ENCODE results near the gene RBM34.
"Not testable (repeated sequence)": the region's sequence is repeated elsewhere in the genome, so short reads cannot be mapped to it uniquely, and the experiment has no call there.

The RBM34 gene

GRCh38 chr1:235091319-235092044, 69.6 kb downstream of the RBM34 start:
- DNase-seq (ENCODE audit: low read depth in 2 of 2): not testable (repeated sequence)

GRCh38 chr1:235090406-235091069, 70.5 kb downstream of the RBM34 start:
- DNase-seq (ENCODE audit: low read depth in 2 of 2): no peak

GRCh38 chr1:235088907-235089306, 72.1 kb downstream of the RBM34 start:
- no peak for DNase-seq (ENCODE audit: low read depth in 2 of 2)

GRCh38 chr1:235088430-235088829, 72.6 kb downstream of the RBM34 start:
- DNase-seq (ENCODE audit: low read depth in 2 of 2): no peak

DNA sequence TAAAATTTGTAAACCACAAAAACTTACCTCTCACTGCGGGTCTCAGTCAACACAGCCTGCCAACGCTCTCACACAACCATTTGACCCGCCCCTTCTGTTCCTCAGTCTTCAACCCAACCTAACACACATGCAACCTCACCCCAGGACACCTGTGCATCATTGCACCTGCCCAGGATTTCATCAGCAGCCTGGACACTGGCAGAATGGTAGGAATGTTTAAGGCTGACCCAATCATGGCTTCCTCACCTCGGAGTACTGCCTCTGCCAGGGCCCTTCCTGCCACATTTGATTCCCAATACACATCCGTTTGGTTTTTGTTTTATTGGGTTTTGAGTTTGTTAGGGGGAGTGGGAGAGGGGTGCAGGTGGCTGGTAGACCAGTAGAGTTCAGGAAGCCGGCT, 73.1 kb downstream of the RBM34 start:
- no peak for DNase-seq (ENCODE audit: low read depth in 2 of 2)

DNA sequence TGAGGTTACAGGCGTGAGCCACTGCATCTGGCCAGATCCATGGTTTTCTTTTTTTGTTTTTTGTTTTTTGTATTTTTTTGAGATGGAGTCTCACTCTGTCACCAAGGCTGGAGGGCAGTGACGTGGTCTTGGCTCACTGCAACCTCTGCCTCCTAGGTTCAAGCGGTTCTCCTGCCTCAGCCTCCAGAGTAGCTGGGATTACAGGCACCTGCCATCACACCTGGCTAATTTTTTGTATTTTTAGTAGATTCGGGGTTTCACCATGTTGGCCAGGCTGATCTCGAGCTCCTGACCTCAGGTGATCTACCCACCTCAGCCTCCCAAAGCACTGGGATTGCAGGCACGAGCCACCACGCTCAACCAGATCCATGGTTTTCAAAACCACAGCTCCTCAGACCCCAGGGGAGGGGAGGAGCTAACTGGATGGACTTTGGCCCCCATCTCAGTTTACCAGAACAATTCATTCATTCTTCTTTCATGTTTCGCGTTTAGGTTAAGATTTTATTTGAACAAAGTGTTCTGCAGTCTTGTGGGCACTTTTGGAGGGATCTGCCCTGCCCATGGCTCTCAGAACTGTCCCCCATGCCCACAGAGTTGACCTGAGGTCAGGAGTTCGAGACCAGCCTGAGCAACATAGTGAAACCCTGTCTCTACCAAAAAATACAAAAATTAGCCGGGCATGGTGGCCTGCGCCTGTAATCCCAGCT, 75.5 kb downstream of the RBM34 start:
- not testable (repeated sequence) for DNase-seq (ENCODE audit: low read depth in 2 of 2)
